Kidney (tissue), 14 donors: ENCODE data around the gene HOXB3. TPM values are rescaled to one million over a fixed set of nuclear protein-coding genes. Genes with fewer than 3 reads are reported as not detected.

Source experiments
- DNase-seq, 5 donors: peaks; one replicate each; pipeline ENCODE4 v3.0.0-alpha.2; 2013 to 2020
- FAIRE-seq: peaks from 2 replicates; lab custom pipeline; 2012; peaks lifted over from hg19 to GRCh38; lab: Jason Lieb, UNC
- H3K27ac ChIP-seq, 2 donors: one replicate each; pipeline ENCODE4 v1.7.0; 2013; ENCODE audit warnings: low read depth in 2 of 2, low read length in 2 of 2, inconsistent platforms in 1 of 2
- H3K27me3 ChIP-seq: one replicate; pipeline ENCODE4 v1.7.1; 2013; ENCODE audit warnings: low read length, inconsistent platforms; ENCODE audit not compliant: control insufficient read depth, insufficient read depth
- H3K36me3 ChIP-seq, 3 donors: one replicate each; pipeline versions ENCODE4 v1.7.0 to v1.7.1; 2013; ENCODE audit warnings: low read length in 3 of 3, control low read depth in 1 of 3, inconsistent platforms in 1 of 3; ENCODE audit not compliant: insufficient read depth in 3 of 3, control insufficient read depth in 2 of 3
- H3K4me1 ChIP-seq, 3 donors: one replicate each; pipeline versions ENCODE4 v1.7.0 to v1.7.1; 2013; ENCODE audit warnings: low read length in 3 of 3, inconsistent platforms in 1 of 3, low read depth in 1 of 3; ENCODE audit not compliant: control insufficient read depth in 2 of 3, insufficient read depth in 2 of 3
- H3K4me3 ChIP-seq, 3 donors: one replicate each; pipeline versions ENCODE4 v1.7.0 to v1.8.1; 2013; ENCODE audit warnings: low read length in 3 of 3, control low read depth in 1 of 3, inconsistent platforms in 1 of 3
- H3K9ac ChIP-seq, 3 donors: one replicate each; pipeline versions ENCODE4 v1.7.0 to v1.7.1; 2013; ENCODE audit warnings: low read length in 3 of 3, control low read depth in 1 of 3, inconsistent platforms in 1 of 3
- H3K9me3 ChIP-seq, 3 donors: one replicate each; pipeline versions ENCODE4 v1.7.0 to v1.7.1; 2013; ENCODE audit warnings: low read length in 3 of 3, control low read depth in 1 of 3, inconsistent platforms in 1 of 3; ENCODE audit not compliant: control insufficient read depth in 2 of 3, insufficient read depth in 1 of 3
- CTCF ChIP-seq: IDR thresholded peaks from 3 replicates; pipeline ENCODE4 v1.5.1; 2012; ENCODE audit warnings: mild to moderate bottlenecking, moderate library complexity, borderline replicate concordance; ENCODE audit not compliant: insufficient read depth; ENCODE audit errors: extremely low read depth
- intact Hi-C: fragments of 100-400 bp; cut with DNase I; formaldehyde crosslinking; loops from one replicate; pipeline ENCODE4 v1.11.1; 2022
- polyA plus RNA-seq: library from polyadenylated mRNA; stranded (reverse); fragments of 350-450 nt; fragmentation: Illumina TruSeq; extraction: RNeasy Lipid Tissue Mini Kit (QIAGEN cat#74804); gene quantifications from one replicate; pipeline ENCODE4 v1.2.3, GENCODE V29; 2014; ENCODE audit warnings: low read depth, low replicate concordance; ENCODE audit not compliant: insufficient read depth
- total RNA-seq: library from RNA; stranded (reverse); fragmentation: NEBNext Ultra II Directional; extraction: Animal tissue kit (Norgen Biotek cat#: 25700); gene quantifications from one replicate; pipeline ENCODE4 v1.2.1, GENCODE V29; 2021
- donor health status: control.
- donor health status: control.
- donor health status: control.
- donor health status: control.
- donor health status: control.
- donor health status: DM: yes; HTN: yes; CAD: no.
- donor health status: Normal renal cell carcinoma (clear cell type).

Gene HOXB3
- total and polyA plus RNA-seq, 2 donors from 2014 or later = 12.1 to 99.0 TPM

- Histone ChIP-seq H3K27ac (peak overlapping the region; percentile 68 to 77), H3K4me1 (peaks cover 29 to 48% (median 42%) of the 10 kb centered on the region in 3 donors), H3K9ac (peak overlapping the region in 1 of 3 donors; percentile 65), H3K4me3 (peak overlapping the region in 1 of 3 donors; percentile 44), H3K9me3 (no peaks in the 10 kb centered on the region), H3K27me3 (no peaks in the 10 kb centered on the region), H3K36me3 (peaks cover 2 to 5% (median 2%) of the 10 kb centered on the region in 3 donors)
- intact Hi-C loops = no loop called here
- no peak for TF ChIP-seq CTCF
- FAIRE-seq = no peak
- no peak for DNase-seq
Observed at GRCh38 chr17:48567209-48567608, 22.8 kb downstream of the HOXB3 start.

GRCh38 chr17:48566717-48567116 lies 23.3 kb downstream of the HOXB3 start:
- TF ChIP-seq CTCF = no peak
- peaks cover 29 to 50% (median 44%) of the 10 kb centered on the region in 3 donors for H3K4me1 ChIP-seq
- H3K27me3 ChIP-seq = no peaks in the 10 kb centered on the region

GRCh38 chr17:48565925-48566710 lies 23.9 kb downstream of the HOXB3 start:
- no peak for TF ChIP-seq CTCF
- Histone ChIP-seq H3K4me1 (peaks cover 34 to 56% (median 45%) of the 10 kb centered on the region in 3 donors), H3K9ac (peak overlapping the region in 1 of 3 donors; percentile 65), H3K27me3 (no peaks in the 10 kb centered on the region), H3K36me3 (peaks cover 2 to 8% (median 5%) of the 10 kb centered on the region in 3 donors), H3K9me3 (no peaks in the 10 kb centered on the region), H3K4me3 (no peak overlapping the region), H3K27ac (peak overlapping the region; percentile 68 to 77)
- intact Hi-C loops = no loop called here
- FAIRE-seq (no peak), DNase-seq (no peak)

More at GRCh38 chr17:48566717-48567116, 23.3 kb downstream of the HOXB3 start:
- DNase-seq = no peak
- H3K36me3 ChIP-seq = peaks cover 2 to 5% (median 4%) of the 10 kb centered on the region in 3 donors
- H3K4me3 ChIP-seq = peak overlapping the region in 1 of 3 donors; percentile 44
- intact Hi-C loops = no loop called here
- peak overlapping the region; percentile 68 to 77 for H3K27ac ChIP-seq
- no peak for FAIRE-seq
- H3K9me3 ChIP-seq = no peaks in the 10 kb centered on the region
- H3K9ac ChIP-seq = peak overlapping the region in 1 of 3 donors; percentile 65
